Stimulated activated CD8-positive, alpha-beta memory T cell treated with anti-CD3 and anti-CD28 coated beads, Interleukin-12 subunit alpha, Interleukin-12 subunit beta, amount 100 ng/mL, for 24 hours (primary cell): ENCODE results near the gene PDAP1.
"Not testable (repeated sequence)": the region's sequence is repeated elsewhere in the genome, so short reads cannot be mapped to it uniquely, and the experiment has no call there.

ENCODE experiments used
- DNase-seq: peaks from one replicate; pipeline ENCODE4 v3.0.0-alpha.2; 2020; ENCODE audit errors: extremely low read depth

PDAP1 gene

DNA sequence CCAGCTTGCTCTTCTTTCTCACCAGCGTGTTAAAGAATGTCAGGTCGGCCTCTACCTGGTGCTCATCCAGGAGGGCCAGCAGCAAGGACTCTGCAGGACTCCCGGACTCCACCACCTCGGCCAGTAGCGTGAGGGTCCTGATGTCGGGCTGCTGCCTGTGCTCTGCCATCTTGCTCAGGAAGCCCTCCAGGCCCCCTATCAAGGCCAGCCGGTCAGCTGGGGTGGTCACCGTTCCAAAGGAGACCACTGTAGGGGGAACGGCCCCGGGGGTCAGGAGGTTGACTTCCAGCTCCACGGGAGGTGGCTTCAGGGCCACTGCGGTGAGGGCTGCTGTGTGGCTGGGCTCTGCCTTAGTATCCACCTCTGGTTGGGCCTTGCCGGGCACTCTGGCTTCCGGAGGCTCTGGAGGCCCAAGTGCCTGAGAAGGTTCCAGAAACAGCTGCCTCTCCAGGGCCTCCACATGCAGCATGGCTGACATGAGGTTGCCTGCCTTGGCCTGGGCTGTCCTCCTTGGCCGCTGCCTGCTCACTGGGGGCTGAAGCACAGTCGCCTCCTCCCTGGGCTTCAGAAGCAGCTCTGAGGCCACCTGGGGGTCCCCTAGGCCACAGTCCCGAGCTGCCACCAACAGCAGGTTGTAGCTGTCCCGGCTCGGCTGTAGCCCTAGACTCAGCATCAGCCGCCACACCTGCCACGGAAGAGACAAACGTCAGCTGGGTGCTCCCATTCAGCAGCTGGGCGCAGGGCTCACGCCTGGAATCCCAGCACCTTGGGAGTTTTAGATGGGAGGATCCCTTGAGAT is 16.7 kb upstream of the PDAP1 start:
- DNase-seq: no peak

GRCh38 chr7:99422625-99423024 is 14.2 kb upstream of the PDAP1 start:
- DNase-seq: no peak

DNA sequence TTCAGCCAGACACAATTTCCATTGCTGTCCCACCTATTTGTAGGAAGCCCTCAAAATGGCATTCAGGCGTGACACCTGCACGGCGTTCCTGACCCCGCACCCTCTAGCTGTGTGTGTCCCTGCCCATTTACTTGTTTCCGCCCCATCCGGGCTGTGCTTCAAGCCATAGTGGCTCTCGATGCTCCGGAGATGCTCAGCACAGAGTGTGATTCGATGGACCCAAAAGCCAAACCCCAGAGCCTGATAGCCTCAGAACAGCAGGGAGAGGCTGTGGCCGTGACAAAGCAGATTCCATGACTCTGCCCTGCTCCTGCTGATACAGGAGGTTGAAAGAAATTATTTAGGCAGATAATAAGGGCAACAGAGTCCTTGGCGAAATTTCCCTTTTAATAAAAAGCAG is 13.8 kb upstream of the PDAP1 start:
- no peak for DNase-seq

DNA sequence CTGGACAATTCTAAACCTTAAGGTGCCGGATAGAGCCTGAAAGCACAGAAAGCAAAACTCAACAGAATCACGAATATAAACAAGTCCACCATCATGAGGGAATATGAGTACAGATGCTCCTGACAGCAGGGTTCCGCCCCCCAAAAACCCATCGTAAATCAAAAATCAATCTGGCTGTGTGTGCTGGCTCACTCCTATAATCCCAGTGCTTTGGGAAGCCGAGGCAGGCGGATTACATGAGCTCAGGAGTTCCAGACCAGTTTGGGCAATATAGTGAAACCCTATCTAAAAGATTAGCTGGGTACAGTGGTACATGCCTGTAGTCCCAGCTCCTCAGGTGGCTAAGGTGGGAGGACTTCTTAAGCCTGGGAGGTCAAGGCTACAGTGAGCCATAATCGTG is 12.6 kb upstream of the PDAP1 start:
- DNase-seq: no peak

DNA sequence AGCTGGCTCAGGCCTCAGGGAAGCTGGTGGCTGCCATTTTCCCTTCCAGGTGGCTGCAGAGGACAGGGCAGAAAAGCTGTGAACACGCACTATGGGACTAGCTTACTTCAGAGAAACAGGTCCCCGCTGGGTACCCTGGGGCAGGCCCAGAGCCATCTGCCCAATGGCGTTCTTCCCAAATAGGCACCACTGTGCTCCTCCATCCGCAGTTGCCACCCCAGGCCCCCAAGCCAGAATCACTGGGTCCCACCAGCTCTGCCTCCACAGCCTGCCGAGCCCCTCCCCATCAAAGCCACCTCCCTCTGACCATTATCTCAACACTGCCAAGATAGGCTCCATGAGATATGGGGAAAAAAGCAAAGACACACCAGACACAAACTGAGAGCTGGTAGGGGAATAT is 11.8 kb upstream of the PDAP1 start:
- no peak for DNase-seq

DNA sequence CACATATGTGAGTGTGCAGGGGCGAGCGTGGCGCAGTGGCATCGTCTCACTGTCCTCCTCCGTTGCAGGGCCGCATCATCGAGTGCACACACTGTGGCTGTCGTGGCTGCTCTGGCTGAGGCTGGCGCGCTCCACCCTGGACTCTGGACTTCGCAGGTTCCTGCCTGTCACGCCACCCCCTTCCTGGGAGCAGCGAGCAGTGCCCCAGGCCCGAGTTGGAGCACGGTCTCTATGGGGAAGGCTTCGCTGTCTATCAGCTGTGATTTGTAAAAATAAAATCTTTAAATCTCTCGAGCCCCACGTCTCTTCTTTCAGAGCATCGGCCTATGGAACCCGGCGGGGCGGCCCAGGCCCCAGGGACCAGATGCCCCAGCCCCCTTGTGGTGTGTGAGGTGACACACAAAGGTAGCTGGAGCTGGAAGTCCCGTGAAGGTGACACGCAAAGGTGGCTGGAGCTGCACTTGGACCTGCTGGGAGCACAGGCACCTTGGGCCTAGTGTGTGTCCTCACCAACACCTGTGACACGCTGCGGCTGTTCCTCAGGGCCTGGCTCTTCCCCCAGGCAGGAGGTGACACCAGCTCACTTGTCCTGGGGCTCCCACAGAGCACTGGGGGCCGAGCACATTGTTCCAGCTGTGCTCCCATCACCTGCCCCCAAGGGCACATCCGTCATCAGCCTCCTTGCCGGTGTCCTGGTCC is 11.1 kb upstream of the PDAP1 start:
- DNase-seq: no peak

DNA sequence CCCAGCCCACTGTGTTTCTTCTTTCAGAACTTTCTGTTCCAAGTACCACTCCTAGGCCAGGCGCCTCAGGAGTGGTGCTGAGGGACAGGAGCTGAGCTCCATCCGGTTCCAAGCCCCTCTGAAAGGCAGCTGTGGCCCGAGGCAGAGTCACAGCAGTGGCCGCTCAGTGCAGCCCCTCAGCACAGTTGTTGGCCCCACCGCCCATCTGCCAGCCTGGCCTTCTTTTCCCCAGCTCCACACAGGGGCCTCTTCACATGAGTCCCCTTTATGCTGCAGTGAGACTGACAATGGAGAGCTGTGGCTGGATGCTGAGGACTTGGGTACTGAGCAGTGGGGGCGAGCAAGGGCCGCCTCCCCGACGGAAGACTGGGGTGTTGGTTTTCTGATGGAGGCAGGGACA is 9.9 kb upstream of the PDAP1 start:
- no peak for DNase-seq

DNA sequence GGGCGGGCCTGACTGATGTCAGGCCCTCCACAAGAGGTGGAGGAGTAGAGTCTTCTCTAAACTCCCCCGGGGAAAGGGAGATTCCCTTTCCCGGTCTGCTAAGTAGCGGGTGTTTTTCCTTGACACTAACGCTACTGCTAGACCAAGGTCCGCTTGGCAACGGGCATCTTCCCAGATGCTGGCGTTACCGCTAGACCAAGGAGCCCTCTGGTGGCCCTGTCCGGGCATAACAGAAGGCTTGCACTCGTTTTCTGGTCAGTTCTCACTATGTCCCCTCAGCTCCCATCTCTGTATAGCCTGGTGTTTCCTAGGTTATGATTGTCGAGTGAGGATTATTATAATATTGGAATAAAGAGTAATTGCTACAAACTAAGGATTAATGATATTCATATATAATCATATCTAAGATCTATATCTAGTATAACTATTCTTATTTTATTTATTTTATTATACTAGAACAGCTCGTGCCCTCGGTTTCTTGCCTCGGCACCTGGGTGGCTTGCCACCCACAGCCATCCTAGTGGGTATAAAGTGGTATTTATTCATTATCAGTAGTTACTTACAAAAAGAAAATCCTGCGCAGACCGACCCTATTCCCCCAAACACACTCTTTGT is 7.2 kb upstream of the PDAP1 start:
- DNase-seq: not testable (repeated sequence)

GRCh38 chr7:99410635-99411034 is 2.2 kb upstream of the PDAP1 start:
- DNase-seq: no peak

DNA sequence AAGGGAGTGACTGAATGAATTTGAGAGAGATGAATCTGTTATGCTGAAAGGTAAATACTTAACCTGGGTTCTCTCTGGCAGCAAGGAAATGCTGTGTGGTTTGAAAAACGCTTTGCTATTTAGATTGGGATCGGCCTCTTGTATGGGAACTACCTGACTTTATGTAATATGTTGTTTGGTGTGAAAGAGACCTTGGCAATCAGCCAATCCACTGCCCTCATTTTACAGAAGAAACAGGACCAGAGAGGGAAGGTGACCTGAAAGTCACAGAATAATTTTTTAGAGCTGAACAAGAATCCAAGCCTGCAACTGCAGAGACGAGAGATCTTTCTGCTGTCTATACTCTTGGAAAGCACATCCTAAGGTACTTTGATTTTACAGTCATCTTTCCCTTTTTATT is 1.4 kb upstream of the PDAP1 start:
- DNase-seq: no peak

- no peak for DNase-seq
Measured at GRCh38 chr7:99409192-99409572, 785 bp upstream of the PDAP1 start.

- no peak for DNase-seq
Measured at GRCh38 chr7:99407872-99408378, 472 bp downstream of the PDAP1 start.

DNA sequence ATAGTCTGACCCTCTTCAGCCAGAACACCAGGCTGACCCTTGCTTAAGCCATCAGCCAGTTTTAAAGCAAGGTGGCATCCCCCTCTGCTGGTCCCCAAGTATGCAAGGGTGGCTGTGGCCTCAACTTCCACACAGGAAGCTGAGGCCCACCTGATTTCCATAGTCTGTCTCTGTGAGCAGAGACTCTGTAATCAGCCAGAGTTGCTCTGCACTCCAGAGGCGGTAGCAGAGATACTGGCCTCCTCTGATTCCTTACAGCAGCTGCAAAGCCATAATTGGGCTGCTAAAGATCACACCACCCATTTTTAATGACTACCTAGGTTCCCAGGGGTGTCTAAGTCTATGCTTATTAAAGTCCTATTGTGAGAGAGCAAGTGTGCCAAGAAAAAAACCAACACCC is 1.8 kb downstream of the PDAP1 start:
- DNase-seq: no peak

GRCh38 chr7:99404977-99405320 is 3.4 kb downstream of the PDAP1 start:
- DNase-seq: no peak

DNA sequence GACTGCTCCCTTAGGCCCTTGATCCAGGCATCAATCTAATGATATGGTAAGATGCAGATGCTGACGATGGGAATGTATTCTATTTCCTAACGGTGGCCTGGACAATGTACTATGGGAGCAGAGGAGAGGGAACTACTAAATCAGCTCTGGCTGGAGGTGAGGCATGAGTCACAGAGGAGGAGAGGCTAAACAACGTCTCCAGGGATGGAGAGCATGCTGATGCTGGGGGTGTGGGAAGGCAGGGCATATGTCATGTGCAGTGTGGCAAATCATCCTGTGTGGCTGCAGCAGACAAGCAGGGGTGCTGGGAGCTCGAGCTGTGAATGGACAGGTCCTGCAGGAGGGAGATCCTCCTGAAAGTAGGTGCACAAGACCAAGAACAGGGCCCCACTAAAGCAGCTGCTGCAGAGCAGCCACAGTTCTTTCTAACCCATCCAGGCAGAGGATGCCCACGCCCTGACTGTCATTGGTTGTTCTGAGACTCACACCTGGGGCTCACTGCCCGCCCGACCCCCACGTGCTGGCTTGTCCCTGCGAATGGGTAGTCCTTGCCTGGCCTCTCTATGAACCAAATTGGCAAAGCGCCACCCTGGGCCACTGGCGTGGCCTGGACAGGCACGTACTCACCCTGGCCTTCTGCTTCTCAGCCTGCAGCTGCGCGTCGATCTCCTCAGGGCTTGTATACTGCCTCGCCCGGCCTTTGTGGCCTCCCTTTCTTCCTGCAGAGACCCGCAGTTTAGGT is 4.0 kb downstream of the PDAP1 start:
- no peak for DNase-seq

- no peak for DNase-seq
Measured at GRCh38 chr7:99403764-99404163, 4.6 kb downstream of the PDAP1 start.

- no peak for DNase-seq
Measured at GRCh38 chr7:99402854-99403253, 5.5 kb downstream of the PDAP1 start.

DNA sequence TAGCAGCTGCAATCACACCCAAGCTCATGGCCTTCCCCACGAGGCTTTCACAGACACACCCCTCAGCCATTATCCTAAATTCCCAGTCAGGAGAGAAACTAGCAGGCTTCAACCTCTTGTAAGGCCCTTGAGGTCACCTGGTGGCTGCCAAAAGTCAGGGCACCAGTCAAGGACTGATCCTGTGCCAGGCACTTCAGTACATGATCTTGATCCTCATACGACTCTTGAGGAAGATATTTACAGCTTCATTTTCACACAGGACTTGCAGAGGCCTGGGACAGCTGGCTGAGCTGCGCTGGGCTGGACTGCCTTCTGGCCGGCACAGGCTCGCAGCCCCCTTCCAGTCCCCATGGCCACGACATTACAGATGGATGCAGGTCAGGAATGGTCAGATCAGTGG is 8.8 kb downstream of the PDAP1 start:
- DNase-seq: no peak

- DNase-seq: no peak
Measured at GRCh38 chr7:99398891-99399445, 9.4 kb downstream of the PDAP1 start.

GRCh38 chr7:99397297-99397983 is 11.0 kb downstream of the PDAP1 start:
- DNase-seq: no peak
